NOMO-1 (cell line): ENCODE results near the gene CYP26B1.
A peak's percentile ranks its signal among the peaks of the same experiment; 100 is the strongest.

ENCODE experiments used
- DNase-seq, 2 experiments: peaks; one replicate each; lab custom pipeline; 2025; ENCODE audit not compliant: unreplicated experiment in 2 of 2; lab: John Stamatoyannopoulos, UW

CYP26B1 gene

DNA sequence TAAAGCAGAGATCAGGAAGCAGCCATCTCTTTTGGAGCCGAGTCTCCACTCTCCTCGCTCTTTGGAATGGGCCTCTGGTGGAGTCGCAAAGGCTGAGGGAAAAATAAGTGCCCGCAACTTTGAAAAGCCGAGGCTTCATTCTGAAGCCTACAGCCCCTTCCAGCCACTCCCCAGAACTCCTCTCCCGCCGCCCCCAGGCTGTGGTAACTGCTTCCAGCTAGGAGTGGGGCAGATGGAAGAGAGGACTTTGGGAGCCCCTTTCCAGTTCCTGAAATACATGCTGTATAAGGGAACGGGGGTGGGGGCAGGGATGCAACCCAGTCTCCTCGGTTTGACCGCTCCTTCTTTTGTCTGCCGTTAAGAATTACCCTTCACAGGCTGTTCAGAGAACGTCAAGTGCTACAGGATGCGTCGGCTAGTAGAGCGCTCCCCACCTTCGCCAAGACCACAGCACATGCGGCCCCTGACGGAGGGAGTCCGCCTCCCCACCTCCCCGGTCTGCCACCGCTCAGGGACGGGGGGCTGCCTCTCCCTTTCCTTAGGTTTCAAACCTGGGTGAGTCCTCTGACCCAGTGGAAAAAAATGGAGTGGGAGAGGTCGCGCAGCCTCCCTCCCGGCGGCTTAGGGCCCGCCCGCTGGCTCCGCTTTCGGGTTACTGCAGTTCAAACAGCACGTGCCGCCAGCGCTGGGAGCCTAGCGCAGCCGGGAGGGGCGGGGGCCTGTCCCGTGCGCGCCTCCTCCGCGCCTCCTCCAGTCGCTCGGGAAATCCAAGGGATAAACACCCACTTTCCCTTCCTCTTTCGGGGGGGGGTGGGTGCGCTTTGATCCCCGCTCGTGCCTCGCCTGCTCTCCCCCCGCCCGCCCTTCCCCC, 4.9 kb downstream of the CYP26B1 start:
- DNase-seq = no peak

DNA sequence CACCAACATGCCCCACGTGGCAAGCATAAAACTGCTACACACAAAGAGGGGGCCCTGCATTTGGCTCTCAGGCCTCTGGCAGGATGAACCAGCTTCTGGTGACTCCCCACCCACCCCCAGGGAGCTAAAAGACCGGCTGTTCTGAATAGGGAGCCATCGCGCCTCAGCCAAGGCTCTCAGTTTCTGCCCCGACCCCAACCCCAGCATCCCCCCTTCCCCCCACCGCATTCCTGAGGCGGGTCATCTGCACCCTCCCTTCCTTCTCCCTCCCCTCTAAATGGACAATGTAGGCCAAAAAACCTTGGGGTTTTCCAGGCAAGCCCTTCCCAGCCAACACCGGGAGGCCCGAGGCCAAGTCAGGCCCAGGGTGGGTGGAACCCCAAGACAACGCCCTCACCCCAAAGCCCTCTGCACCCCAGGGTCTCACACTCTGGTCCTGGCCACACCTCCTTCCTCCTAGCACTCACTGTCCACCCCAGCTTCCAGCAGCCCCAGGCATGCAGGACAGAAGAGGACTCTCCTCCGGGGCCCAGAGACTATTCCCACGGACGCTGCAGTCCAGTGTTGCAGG, 5.7 kb downstream of the CYP26B1 start:
- DNase-seq = no peak

- DNase-seq = no peak
Measured at GRCh38 chr2:72141032-72141645, 6.5 kb downstream of the CYP26B1 start.

DNA sequence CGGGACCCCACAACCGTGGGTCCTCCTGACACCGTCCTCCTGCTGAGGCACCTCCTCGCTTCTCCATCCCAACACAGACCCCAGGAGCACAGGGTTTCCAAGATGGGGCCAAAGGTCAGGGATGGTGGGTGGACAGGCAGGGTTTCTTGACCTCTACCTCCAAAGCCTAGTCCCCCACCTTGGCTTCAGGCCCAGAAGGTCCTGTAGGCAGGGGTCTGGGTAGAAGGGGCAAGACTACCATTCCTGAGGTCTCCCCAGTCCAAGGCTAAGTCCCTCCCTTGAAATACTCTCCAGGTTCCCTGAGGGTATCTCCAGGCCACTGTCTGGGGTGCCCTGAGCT, 7.1 kb downstream of the CYP26B1 start:
- DNase-seq = no peak

- no peak for DNase-seq
Measured at GRCh38 chr2:72139874-72140620, 7.6 kb downstream of the CYP26B1 start.

DNA sequence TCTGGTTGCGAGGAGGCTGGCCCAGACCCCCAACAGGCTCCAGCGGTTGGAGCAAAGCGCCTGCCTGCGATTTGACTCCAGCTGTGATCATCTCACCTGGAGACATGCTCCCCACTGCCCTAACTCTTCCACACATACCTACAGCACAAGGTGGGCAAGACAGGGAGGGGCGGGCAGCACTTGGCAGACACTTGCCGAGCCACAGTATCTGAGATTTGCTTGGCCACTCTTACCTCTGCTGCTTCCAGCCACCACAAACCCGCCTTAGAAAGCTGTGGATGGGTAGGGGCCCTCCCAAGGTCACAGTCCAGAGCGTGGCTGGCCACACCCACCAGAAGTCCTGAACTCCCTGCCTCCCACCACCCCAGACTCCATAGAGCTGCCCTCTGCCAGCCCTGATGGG, 8.2 kb downstream of the CYP26B1 start:
- no peak for DNase-seq

DNA sequence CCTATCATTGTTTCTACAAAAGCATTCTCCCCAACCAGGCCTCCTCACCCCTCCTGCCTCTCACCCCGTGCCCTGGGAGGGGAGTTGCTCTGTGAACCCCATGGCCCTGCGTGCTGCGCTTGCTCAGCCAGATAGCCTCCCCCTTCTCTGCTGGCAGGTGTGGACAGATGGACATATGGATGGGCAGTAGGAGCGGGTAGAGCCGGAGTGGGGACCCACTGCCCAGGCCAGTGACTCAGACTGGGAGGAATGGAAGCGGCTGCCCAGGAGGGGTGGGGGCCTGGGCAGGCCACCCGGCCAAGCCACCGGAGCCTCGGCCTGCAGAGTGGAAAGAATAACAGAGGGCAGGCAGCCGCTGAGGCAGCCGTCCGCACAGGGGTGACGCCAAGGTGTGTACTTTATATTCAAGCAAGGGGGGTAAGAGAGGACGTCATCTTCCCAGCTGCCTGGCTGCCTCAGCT, 8.7 kb downstream of the CYP26B1 start:
- DNase-seq = no peak

GRCh38 chr2:72138011-72138881, 9.4 kb downstream of the CYP26B1 start:
- DNase-seq = no peak

DNA sequence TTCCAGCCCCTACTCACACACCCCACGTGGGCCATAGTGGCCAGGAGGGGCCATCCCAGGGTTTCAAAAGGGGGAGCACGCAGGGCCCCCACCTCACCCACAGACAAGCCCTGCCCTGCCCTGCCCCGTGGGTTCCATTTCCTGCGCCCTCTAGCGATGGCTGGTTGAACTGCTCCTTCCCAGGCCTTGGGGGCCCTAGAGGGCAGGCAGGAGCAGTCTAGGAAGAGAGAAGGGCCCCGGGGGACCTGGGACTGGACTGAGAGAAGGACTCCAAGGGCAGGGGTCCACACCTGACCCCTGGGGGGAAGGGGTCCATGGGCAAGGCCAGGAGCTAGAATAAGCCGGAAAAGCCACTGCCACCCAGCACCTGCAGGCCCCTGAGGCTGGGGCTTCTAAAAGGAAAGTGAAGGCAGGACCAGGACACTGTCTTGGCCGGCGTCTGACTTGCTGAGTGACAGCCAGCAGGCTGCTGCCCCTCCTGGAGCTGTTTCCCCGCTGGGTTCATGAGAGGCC, 10.1 kb downstream of the CYP26B1 start:
- DNase-seq = peak; percentile 17 to 43

DNA sequence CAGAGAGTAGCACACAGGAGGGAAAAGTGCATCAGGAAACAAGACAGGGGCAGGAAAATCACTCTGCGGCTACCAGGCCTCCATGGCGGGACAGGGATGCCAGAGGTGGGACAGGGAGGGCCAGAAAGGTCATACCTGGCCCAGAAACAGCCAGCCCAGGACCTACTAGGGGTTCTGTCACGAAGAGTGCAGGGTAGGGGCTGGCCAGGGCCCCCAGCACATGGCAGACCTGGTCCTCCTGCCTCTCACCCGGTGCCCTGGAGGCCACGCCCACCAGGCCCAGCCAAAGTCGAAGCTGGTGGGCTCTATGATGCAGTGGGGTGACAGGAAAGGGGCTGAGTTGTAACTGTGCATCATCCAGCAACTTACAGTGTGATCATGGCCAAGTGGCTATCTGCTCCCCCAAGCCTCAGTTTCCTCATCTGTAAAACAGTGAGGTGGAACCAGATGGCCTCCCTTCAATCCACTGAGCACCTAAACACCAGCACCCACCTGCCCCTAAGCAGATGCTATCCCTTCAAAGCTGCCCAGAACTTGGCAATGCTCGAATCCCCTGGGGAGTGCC, 10.6 kb downstream of the CYP26B1 start:
- DNase-seq = no peak

- DNase-seq = no peak
Measured at GRCh38 chr2:72136331-72136730, 11.3 kb downstream of the CYP26B1 start.

- no peak for DNase-seq
Measured at GRCh38 chr2:72135921-72136320, 11.7 kb downstream of the CYP26B1 start.

DNA sequence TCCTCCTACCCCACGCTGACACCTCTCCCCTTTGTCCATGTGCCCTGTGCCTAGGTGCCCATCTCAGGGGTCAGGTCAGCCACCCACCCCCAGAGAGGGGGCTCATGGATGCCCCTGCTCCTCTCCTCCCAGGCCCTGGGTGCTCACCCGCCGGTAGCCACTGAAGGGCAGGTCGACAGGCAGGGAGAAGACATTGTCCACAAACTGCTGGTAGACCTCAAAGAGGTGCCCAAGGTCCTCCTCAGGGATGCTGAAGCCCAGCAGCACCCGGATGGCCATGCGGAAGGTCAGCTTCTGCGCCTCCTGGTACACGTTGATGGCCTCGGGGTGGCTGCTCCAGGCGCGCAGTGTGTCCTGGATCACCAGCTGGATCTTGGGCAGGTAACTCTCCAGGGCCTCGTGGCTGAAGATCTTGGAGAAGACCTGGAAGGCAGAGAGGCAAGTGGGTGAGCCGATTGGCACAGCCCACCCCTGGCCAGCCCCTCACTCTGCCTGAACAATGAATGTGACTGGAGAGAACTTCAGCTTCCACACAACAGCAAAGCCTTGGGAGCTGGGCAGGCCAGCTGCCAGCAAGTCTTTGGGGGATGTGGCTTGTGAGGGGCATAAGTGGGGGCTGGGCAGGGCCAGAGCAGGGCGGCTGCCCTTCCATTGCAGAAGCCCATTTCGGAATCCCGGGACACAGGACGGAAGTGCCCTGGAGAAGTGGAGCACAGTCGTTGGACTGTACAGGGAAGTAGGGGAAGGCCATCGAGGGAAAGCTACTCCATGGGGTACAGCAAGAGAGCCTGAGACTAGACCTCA, 12.5 kb downstream of the CYP26B1 start:
- no peak for DNase-seq

- DNase-seq = no peak
Measured at GRCh38 chr2:72134408-72134996, 13.2 kb downstream of the CYP26B1 start.

DNA sequence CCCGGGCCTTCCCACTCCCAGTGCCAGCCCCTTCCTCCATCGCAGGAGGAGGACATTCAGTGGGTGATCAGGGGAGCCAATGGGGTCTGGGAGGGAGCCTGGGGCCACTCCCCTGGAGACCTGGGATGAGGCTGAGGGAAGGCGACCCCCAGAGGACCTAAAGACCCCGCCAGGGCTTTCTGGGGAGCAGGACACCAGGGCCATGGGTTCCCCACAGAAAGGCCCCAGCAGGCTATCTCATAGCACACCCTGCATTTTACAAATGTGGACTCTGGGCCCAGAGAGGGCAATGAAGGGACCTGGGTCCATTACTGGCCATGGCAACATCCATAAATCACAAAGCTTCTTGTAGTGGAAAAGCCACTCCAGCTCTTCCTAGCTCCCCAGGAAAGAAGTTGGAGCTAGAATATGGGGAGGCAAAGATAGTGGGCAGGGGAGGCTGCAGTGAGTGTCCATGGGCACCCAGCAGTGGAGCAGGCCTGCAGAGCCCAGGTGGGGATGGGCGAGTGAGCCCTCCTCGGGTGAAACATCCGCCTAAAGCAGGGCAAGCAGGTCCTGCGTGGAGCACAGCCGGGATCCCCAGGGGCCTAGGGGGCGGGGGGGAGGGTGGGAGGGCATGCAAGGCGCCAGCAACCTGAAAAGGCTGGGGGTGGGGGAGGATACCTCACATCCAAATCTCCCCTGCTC, 13.8 kb downstream of the CYP26B1 start:
- DNase-seq = no peak

DNA sequence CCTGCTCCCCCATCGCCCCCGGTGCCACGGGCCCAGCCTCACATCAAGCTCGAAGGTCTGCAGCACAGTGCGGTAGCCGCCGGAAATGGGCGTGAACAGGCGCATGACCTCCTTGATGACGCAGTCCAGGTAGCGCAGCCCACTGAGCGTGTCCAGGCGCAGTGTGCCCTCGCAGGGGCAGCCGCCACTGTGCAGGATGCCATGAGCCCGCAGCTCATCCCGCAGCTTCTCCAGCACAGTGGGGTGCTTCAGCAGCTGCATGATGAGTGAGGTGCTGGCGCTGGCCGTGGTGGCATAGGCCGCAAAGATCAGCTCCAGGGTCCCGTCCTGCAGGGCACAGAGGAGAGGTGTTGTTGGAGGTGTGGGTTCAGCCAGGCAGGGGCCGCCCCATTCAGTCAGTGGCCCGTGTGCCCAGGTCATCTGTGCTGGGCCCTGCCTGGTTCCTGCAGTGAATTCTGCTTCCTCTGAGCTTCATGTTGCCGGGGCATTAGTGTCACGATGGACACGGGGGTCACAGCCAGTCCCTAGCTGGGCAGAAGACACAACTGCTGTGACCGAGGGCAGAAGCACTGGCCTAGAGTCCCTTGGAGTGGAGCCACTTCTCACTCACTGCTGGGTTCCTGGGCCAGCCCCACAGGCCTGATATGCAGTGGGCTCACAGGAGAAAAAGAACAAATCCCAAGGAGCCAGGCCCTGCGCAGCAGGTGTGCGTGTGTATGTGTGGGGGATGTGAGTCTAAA, 14.5 kb downstream of the CYP26B1 start:
- DNase-seq = no peak
